Measurements from ENCODE around the gene PAK5. TPM values are rescaled to one million over a fixed set of nuclear protein-coding genes. Genes with fewer than 3 reads are reported as not detected.

PAK5 gene
- total and polyA plus RNA-seq, 3 experiments from 2014 or later: not detected

DNA sequence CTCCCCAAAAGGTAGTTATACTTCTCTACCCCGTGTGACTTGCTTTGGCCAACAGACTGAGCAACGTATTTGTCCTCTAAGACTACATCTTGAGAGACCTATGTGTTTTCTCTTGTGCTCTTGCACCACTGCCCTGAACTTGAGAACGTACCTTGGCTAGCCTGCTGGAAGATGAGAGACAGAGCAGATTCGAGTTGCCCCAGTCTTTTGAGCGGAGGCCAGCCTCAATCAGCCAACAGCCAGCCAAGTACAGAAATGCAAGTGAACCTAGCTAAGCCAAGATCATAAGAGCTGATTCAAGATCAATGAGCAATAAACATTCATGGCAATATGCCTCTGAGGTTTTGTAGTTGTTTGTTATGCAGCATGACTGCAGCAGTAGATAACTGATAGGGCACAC, 98.4 kb downstream of the PAK5 start:
- CTCF ChIA-PET: no interaction called here
- Histone ChIP-seq H3K27me3 (ENCODE audit: insufficient read depth, low read length, poor library complexity, severe bottlenecking) (no peaks in the 10 kb centered on the region), H3K27ac (ENCODE audit: low read depth, low read length) (no peak overlapping the region), H3K4me3 (ENCODE audit: low read length) (no peak overlapping the region), H3K4me1 (ENCODE audit: insufficient read depth, low read length) (no peaks in the 10 kb centered on the region), H3K36me3 (ENCODE audit: insufficient read depth, low read length) (no peaks in the 10 kb centered on the region), H3K9me3 (ENCODE audit: low read length) (no peaks in the 10 kb centered on the region)
- Mint-ChIP-seq H3K4me1 (no peaks in the 10 kb centered on the region), H3K27me3 (no peaks in the 10 kb centered on the region), H3K9me3 (peaks cover 4 to 20% (median 5%) of the 10 kb centered on the region in 5 donors), H3K4me3 (no peak overlapping the region), H3K36me3 (peaks cover 0 to 1% (median 0%) of the 10 kb centered on the region in 3 donors), H3K27ac (no peak overlapping the region)
- POLR2A ChIA-PET: no interaction called here
- DNase-seq: no peak

DNA sequence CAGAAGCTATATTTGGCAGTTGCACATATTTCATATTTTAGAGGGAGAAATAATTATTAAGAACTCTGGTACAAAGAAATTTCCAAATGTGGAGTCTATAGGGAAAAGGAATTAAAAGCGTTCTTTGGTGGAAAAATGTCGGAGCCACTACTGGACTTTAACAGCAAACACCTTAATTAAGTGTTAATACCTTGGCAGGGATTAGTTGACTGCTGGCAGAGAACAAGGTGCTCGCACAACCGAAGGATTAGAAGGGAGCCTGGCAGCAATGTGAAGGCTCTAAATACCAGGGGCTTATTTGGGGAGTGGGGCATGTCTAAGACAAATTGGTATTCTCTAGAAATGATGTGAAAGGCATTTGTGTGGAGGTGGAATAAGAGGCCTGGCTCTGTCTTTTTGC, 98.9 kb downstream of the PAK5 start:
- DNase-seq: no peak
- no peaks in the 10 kb centered on the region for H3K36me3 ChIP-seq (ENCODE audit: insufficient read depth, low read length)
- Mint-ChIP-seq H3K4me3 (no peak overlapping the region), H3K4me1 (no peaks in the 10 kb centered on the region), H3K9me3 (peaks cover 4 to 20% (median 7%) of the 10 kb centered on the region in 5 donors), H3K36me3 (no peaks in the 10 kb centered on the region), H3K27me3 (no peaks in the 10 kb centered on the region), H3K27ac (no peak overlapping the region)
- no peaks in the 10 kb centered on the region for H3K27me3 ChIP-seq (ENCODE audit: insufficient read depth, low read length, poor library complexity, severe bottlenecking)
- H3K9me3 ChIP-seq (ENCODE audit: low read length): no peaks in the 10 kb centered on the region
- H3K4me3 ChIP-seq (ENCODE audit: low read length): no peak overlapping the region
- ChIA-PET CTCF (no interaction called here), POLR2A (no interaction called here)
- H3K27ac ChIP-seq (ENCODE audit: low read depth, low read length): no peak overlapping the region
- no peaks in the 10 kb centered on the region for H3K4me1 ChIP-seq (ENCODE audit: insufficient read depth, low read length)

DNA sequence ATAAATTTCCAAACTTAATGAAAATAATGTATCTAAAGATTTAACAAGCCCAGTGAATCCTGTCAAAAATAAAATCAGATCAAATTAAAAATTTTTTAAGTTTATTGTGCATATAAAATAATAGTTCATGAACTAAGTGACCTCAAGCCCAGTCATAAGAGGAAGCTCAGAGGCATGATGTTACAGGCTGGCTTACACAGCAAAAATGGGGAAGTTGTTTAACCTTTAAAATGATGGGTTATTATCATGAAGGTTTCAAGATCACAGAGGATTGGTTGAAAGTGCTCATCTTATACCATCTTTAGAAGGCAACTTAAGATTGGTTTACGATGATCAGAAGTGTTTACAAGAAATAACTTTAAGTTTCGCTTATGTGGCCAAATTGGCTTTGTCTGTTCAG, 102.5 kb downstream of the PAK5 start:
- CTCF ChIA-PET: no interaction called here
- DNase-seq: no peak
- Mint-ChIP-seq H3K4me1 (no peaks in the 10 kb centered on the region), H3K27me3 (no peaks in the 10 kb centered on the region), H3K9me3 (peaks cover 4 to 20% (median 6%) of the 10 kb centered on the region in 5 donors), H3K4me3 (no peak overlapping the region), H3K36me3 (no peaks in the 10 kb centered on the region), H3K27ac (no peak overlapping the region)
- Histone ChIP-seq H3K4me3 (ENCODE audit: low read length) (no peak overlapping the region), H3K36me3 (ENCODE audit: insufficient read depth, low read length) (no peaks in the 10 kb centered on the region), H3K27ac (ENCODE audit: low read depth, low read length) (no peak overlapping the region), H3K27me3 (ENCODE audit: insufficient read depth, low read length, poor library complexity, severe bottlenecking) (no peaks in the 10 kb centered on the region), H3K9me3 (ENCODE audit: low read length) (no peaks in the 10 kb centered on the region), H3K4me1 (ENCODE audit: insufficient read depth, low read length) (no peaks in the 10 kb centered on the region)
- POLR2A ChIA-PET: no interaction called here

DNA sequence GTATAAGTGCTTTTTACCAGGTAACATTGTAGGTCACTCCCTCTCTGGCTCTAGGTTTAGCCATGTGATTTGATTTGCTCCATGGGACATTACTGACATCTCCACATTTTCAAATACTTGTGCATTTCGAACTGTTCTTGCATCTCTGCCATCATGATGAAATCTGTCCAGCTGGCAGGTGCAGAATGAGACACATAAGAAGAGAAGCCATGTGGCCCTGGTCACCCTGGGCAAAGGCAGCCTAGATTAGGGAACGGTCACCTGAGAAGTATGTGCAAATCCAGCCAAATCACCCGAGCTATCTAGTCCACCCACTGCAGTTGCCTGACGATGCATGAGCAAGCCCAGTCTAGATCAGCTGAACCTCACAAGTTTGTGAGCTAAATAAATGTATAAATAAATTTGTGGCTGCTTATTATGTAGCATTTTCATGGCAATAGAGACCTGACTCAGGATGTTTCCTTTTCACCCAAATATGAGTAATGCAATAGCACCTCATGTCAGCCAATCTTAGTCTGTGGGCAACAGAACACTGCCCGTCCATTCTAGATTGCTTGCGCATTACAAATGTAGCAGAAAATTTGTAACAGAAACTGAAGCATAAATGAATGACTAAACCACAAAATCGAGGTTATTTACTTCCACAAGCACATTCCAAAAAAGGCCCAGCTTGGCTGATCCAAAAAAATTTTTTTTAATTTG, 115.2 kb downstream of the PAK5 start:
- no peak overlapping the region for H3K4me3 Mint-ChIP-seq
- H3K27ac Mint-ChIP-seq: no peak overlapping the region
- Histone ChIP-seq H3K36me3 (ENCODE audit: insufficient read depth, low read length) (no peaks in the 10 kb centered on the region), H3K27me3 (ENCODE audit: insufficient read depth, low read length, poor library complexity, severe bottlenecking) (no peaks in the 10 kb centered on the region), H3K9me3 (ENCODE audit: low read length) (no peaks in the 10 kb centered on the region), H3K4me1 (ENCODE audit: insufficient read depth, low read length) (no peaks in the 10 kb centered on the region), H3K27ac (ENCODE audit: low read depth, low read length) (no peak overlapping the region), H3K4me3 (ENCODE audit: low read length) (no peak overlapping the region)
- no peaks in the 10 kb centered on the region for H3K4me1 Mint-ChIP-seq
- DNase-seq: no peak
- ChIA-PET POLR2A (no interaction called here), CTCF (no interaction called here)
- peaks cover 0 to 2% (median 0%) of the 10 kb centered on the region in 3 donors for H3K36me3 Mint-ChIP-seq
- peaks cover 3 to 22% (median 8%) of the 10 kb centered on the region in 5 donors for H3K9me3 Mint-ChIP-seq
- H3K27me3 Mint-ChIP-seq: no peaks in the 10 kb centered on the region

DNA sequence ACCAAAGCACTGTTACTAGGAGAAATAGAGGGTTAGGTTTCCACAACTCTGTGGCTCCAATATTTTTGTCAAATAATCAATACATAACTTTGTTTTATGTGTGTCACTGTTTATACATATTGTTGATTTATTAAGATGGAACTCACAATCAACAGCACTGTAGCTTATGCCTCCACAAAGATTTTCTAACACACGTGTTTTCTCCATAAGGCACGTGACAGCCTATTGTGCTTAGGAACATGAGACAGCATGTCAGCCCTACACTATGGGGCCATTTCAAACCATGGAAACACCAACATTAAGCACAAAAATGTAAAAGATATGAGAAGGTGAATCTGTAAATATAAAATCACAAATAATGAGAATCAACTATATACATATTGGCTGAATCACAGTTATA, 127.0 kb downstream of the PAK5 start:
- H3K27ac Mint-ChIP-seq: no peak overlapping the region
- H3K27me3 Mint-ChIP-seq: no peaks in the 10 kb centered on the region
- H3K36me3 Mint-ChIP-seq: no peaks in the 10 kb centered on the region
- Histone ChIP-seq H3K27ac (ENCODE audit: low read depth, low read length) (no peak overlapping the region), H3K9me3 (ENCODE audit: low read length) (no peaks in the 10 kb centered on the region), H3K4me1 (ENCODE audit: insufficient read depth, low read length) (no peaks in the 10 kb centered on the region), H3K27me3 (ENCODE audit: insufficient read depth, low read length, poor library complexity, severe bottlenecking) (no peaks in the 10 kb centered on the region), H3K36me3 (ENCODE audit: insufficient read depth, low read length) (no peaks in the 10 kb centered on the region), H3K4me3 (ENCODE audit: low read length) (no peak overlapping the region)
- peaks cover 0 to 10% (median 9%) of the 10 kb centered on the region in 5 donors for H3K9me3 Mint-ChIP-seq
- POLR2A ChIA-PET: no interaction called here
- no peak for DNase-seq
- H3K4me1 Mint-ChIP-seq: no peaks in the 10 kb centered on the region
- CTCF ChIA-PET: no interaction called here
- H3K4me3 Mint-ChIP-seq: no peak overlapping the region

DNA sequence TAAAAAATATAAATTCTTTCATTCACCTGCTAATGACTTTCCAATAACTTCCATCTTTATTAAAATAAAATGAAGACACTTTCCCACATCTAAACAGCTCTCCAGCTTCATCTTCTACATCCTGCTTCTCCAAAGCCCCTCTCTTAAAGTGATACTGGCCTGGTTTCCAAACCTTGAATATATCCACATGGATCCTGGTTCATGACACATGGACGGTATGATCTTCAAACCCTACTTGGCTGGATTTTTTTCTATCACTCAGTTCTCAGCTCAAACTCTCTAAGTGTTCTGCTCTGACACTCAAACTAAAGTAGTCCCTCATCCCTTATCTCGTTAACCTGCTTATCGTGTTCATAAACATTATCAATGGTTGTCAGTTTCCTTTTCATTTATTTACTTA, 128.2 kb downstream of the PAK5 start:
- DNase-seq: no peak
- Mint-ChIP-seq H3K27me3 (no peaks in the 10 kb centered on the region), H3K4me3 (no peak overlapping the region), H3K36me3 (no peaks in the 10 kb centered on the region), H3K9me3 (peaks cover 0 to 13% (median 9%) of the 10 kb centered on the region in 5 donors), H3K27ac (peak overlapping the region in 1 of 8 donors; percentile 81), H3K4me1 (no peaks in the 10 kb centered on the region)
- no peak overlapping the region for H3K4me3 ChIP-seq (ENCODE audit: low read length)
- H3K27me3 ChIP-seq (ENCODE audit: insufficient read depth, low read length, poor library complexity, severe bottlenecking): no peaks in the 10 kb centered on the region
- H3K27ac ChIP-seq (ENCODE audit: low read depth, low read length): no peak overlapping the region
- H3K4me1 ChIP-seq (ENCODE audit: insufficient read depth, low read length): no peaks in the 10 kb centered on the region
- no peaks in the 10 kb centered on the region for H3K36me3 ChIP-seq (ENCODE audit: insufficient read depth, low read length)
- no peaks in the 10 kb centered on the region for H3K9me3 ChIP-seq (ENCODE audit: low read length)
- ChIA-PET CTCF (no interaction called here), POLR2A (no interaction called here)

DNA sequence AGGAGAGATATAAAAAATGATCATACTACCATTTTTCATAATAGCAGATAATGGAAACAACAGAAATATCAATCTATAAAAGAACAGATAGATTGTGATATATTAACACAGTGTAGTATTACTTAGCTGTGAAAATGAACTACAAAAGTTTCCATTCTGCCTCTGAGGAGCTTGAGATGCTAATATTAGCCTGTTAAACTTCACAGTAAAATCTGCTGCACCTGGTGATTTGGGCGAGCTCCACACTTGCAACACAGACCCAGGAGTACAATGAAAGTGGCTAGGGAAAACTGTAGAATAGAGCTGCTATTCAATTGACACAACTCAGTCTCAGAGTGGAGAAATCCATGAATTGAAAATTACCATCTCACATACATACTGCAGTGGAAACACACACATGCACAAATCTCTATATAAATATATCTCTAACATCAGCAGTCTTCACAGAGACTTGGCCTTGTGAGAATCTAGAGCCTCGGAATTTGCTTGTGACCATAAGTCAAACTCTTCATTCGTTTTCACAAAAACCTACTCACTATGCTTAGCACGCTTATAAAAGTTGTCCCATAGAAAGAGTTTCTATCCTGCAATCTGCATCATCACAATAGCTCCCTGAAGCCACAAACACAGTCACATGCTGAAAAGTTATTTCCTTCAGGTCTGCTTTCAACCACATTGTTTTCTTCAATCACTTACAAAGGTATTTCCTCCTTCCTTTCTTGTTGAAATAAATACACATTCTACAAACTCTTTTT, 133.0 kb downstream of the PAK5 start:
- no peaks in the 10 kb centered on the region for H3K36me3 Mint-ChIP-seq
- Histone ChIP-seq H3K4me3 (ENCODE audit: low read length) (no peak overlapping the region), H3K4me1 (ENCODE audit: insufficient read depth, low read length) (no peaks in the 10 kb centered on the region), H3K27me3 (ENCODE audit: insufficient read depth, low read length, poor library complexity, severe bottlenecking) (no peaks in the 10 kb centered on the region), H3K9me3 (ENCODE audit: low read length) (no peaks in the 10 kb centered on the region), H3K27ac (ENCODE audit: low read depth, low read length) (no peak overlapping the region), H3K36me3 (ENCODE audit: insufficient read depth, low read length) (no peaks in the 10 kb centered on the region)
- DNase-seq: no peak
- peaks cover 0 to 8% (median 6%) of the 10 kb centered on the region in 5 donors for H3K9me3 Mint-ChIP-seq
- H3K27me3 Mint-ChIP-seq: no peaks in the 10 kb centered on the region
- H3K4me1 Mint-ChIP-seq: no peaks in the 10 kb centered on the region
- H3K27ac Mint-ChIP-seq: no peak overlapping the region
- CTCF ChIA-PET: no interaction called here
- H3K4me3 Mint-ChIP-seq: no peak overlapping the region
- POLR2A ChIA-PET: no interaction called here

DNA sequence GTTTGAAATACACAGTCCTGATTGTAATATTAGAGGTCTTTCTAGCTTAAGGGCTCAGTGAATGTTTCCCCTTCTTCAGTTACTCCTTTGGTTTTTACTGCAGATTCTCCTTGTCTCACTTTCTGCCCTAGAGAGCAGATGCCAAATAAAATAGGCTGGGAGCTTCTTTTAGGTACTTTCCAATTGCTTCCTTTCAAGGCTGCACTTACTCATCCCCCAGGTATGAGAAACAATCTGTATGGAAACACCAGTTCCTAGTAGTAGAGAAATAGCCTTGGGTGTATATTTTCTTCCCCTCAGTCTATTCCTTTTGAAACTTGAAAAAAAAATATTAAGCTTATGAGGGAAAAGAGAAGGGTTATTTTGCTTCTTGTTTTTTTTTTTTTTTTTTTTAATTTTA, 139.7 kb downstream of the PAK5 start:
- ChIA-PET POLR2A (no interaction called here), CTCF (no interaction called here)
- Histone ChIP-seq H3K36me3 (ENCODE audit: insufficient read depth, low read length) (no peaks in the 10 kb centered on the region), H3K4me1 (ENCODE audit: insufficient read depth, low read length) (no peaks in the 10 kb centered on the region), H3K9me3 (ENCODE audit: low read length) (no peaks in the 10 kb centered on the region), H3K27me3 (ENCODE audit: insufficient read depth, low read length, poor library complexity, severe bottlenecking) (no peaks in the 10 kb centered on the region), H3K27ac (ENCODE audit: low read depth, low read length) (no peak overlapping the region), H3K4me3 (ENCODE audit: low read length) (no peak overlapping the region)
- no peak overlapping the region for H3K27ac Mint-ChIP-seq
- no peak for DNase-seq
- H3K27me3 Mint-ChIP-seq: no peaks in the 10 kb centered on the region
- H3K4me1 Mint-ChIP-seq: no peaks in the 10 kb centered on the region
- H3K36me3 Mint-ChIP-seq: no peaks in the 10 kb centered on the region
- no peak overlapping the region for H3K4me3 Mint-ChIP-seq
- peaks cover 0 to 5% (median 3%) of the 10 kb centered on the region in 5 donors for H3K9me3 Mint-ChIP-seq

Measured in CD8-positive, alpha-beta memory T cell (primary cell).